Neural cell (in vitro differentiated cells): ENCODE data around the gene FIGNL2. TPM values are rescaled to one million over a fixed set of nuclear protein-coding genes. Genes with fewer than 3 reads are reported as not detected.

Experiments
- H2AFZ ChIP-seq: fragments of 200-600, 300-800 bp; sonication (generic), shearing (Covaris generic); 2 replicates; pipeline ENCODE4 v1.6.0; 2014; ENCODE audit warnings: low read depth, mild to moderate bottlenecking, antibody characterized with exemption, low read length, moderate library complexity
- H3F3A ChIP-seq: fragments of 200-600 bp; shearing (Covaris generic); 2 replicates; pipeline ENCODE4 v1.6.1; 2016; ENCODE audit warnings: mild to moderate bottlenecking, moderate library complexity, mixed read lengths, antibody characterized with exemption, low read length; ENCODE audit not compliant: insufficient read depth, poor library complexity, severe bottlenecking
- H3K27ac ChIP-seq: fragments of 200-600, 300-800 bp; sonication (generic), shearing (Covaris generic); 2 replicates; pipeline ENCODE4 v1.5.1; 2014; ENCODE audit warnings: mild to moderate bottlenecking, low read length, moderate library complexity
- H3K27me3 ChIP-seq: fragments of 300-800, 200-600 bp; sonication (generic), shearing (Covaris generic); 2 replicates; pipeline ENCODE4 v1.6.0; 2014; ENCODE audit warnings: mild to moderate bottlenecking, low read depth, low read length, moderate library complexity; ENCODE audit not compliant: insufficient read depth
- H3K36me3 ChIP-seq: fragments of 300-800, 200-600 bp; sonication (generic), shearing (Covaris generic); 2 replicates; pipeline ENCODE4 v1.5.1; 2014; ENCODE audit warnings: mild to moderate bottlenecking, antibody characterized with exemption, low read length, moderate library complexity; ENCODE audit not compliant: insufficient read depth
- H3K4me2 ChIP-seq: fragments of 300-800, 200-600 bp; sonication (generic), shearing (Covaris generic); 2 replicates; pipeline ENCODE4 v1.6.0; 2014; ENCODE audit warnings: mild to moderate bottlenecking, low read length
- H3K4me3 ChIP-seq: fragments of 300-800, 200-600 bp; sonication (generic), shearing (Covaris generic); 2 replicates; pipeline ENCODE4 v1.5.1; 2014; ENCODE audit warnings: mild to moderate bottlenecking, low read length, moderate library complexity
- H3K79me2 ChIP-seq: fragments of 200-600 bp; shearing (Covaris generic); replicated peaks from 2 replicates; pipeline ENCODE4 v1.6.0; 2014; ENCODE audit warnings: mild to moderate bottlenecking, low read length, moderate library complexity; ENCODE audit not compliant: insufficient read depth
- H3K9ac ChIP-seq: fragments of 300-800, 200-600 bp; sonication (generic), shearing (Covaris generic); 2 replicates; pipeline ENCODE4 v1.6.1; 2016; ENCODE audit warnings: mild to moderate bottlenecking, low read length, mixed read lengths
- H3K9me2 ChIP-seq: fragments of 200-600 bp; shearing (Covaris generic); 2 replicates; pipeline ENCODE4 v1.6.1; 2016; ENCODE audit warnings: mild to moderate bottlenecking, low read length, mixed read lengths; ENCODE audit not compliant: insufficient read depth
- H3K9me3 ChIP-seq: fragments of 200-600, 300-800 bp; sonication (generic), shearing (Covaris generic); 2 replicates; pipeline ENCODE4 v1.6.1; 2016; ENCODE audit warnings: mild to moderate bottlenecking, mixed run types, low read length, moderate library complexity, mixed read lengths
- H4K20me1 ChIP-seq: fragments of 200-600 bp; shearing (Covaris generic); 2 replicates; pipeline ENCODE4 v1.6.1; 2016; ENCODE audit warnings: mild to moderate bottlenecking, mixed run types; ENCODE audit not compliant: insufficient read depth
- CTCF ChIP-seq: fragments of 450-650 bp; IDR thresholded peaks from 2 replicates; pipeline ENCODE4 v1.5.1; 2014; ENCODE audit warnings: antibody characterized with exemption, mild to moderate bottlenecking, moderate library complexity; ENCODE audit not compliant: poor library complexity, severe bottlenecking
- EP300 ChIP-seq: fragments of 450-650 bp; conservative IDR thresholded peaks from 2 replicates; pipeline ENCODE4 v1.6.1; 2014; ENCODE audit warnings: antibody characterized with exemption, mild to moderate bottlenecking, moderate library complexity; ENCODE audit not compliant: poor library complexity, severe bottlenecking
- EZH2 ChIP-seq: fragments of 200-600, 300-800 bp; shearing (Covaris generic), sonication (generic); IDR thresholded peaks from 2 replicates; pipeline ENCODE4 v1.6.1; 2014; ENCODE audit warnings: antibody characterized with exemption, low read length, borderline replicate concordance, mild to moderate bottlenecking; ENCODE audit not compliant: insufficient read depth, poor library complexity, severe bottlenecking
- MXI1 ChIP-seq: fragments of 450-650 bp; conservative IDR thresholded peaks from 2 replicates; pipeline ENCODE4 v1.6.1; 2014; ENCODE audit warnings: antibody characterized with exemption, mild to moderate bottlenecking; ENCODE audit not compliant: poor library complexity, severe bottlenecking
- POLR2AphosphoS5 ChIP-seq: IDR thresholded peaks from 2 replicates; pipeline ENCODE4 v1.6.1; 2012
- RAD21 ChIP-seq: fragments of 450-650 bp; conservative IDR thresholded peaks from 2 replicates; pipeline ENCODE4 v1.6.1; 2014; ENCODE audit warnings: antibody characterized with exemption, mild to moderate bottlenecking, moderate library complexity
- SMC3 ChIP-seq: fragments of 450-650 bp; conservative IDR thresholded peaks from 2 replicates; pipeline ENCODE4 v1.6.1; 2014; ENCODE audit warnings: antibody characterized with exemption, mild to moderate bottlenecking, moderate library complexity; ENCODE audit not compliant: poor library complexity
- TAF1 ChIP-seq: IDR thresholded peaks from 2 replicates; pipeline ENCODE4 v1.6.1; 2012; ENCODE audit warnings: low read depth
- polyA plus RNA-seq: library from polyadenylated mRNA; depleted of rRNA; stranded (reverse); fragments of >200 nt; gene quantifications from 2 replicates; pipeline ENCODE4 v1.2.3, GENCODE V29; 2014
- TF ChIP-seq, protein P1 (sequence below): IDR thresholded peaks from 2 replicates; pipeline ENCODE4 v1.6.1; 2012; ENCODE audit warnings: borderline replicate concordance

FIGNL2 gene
- polyA plus RNA-seq, 1 donor from 2014 or later, result 0.21 TPM

DNA sequence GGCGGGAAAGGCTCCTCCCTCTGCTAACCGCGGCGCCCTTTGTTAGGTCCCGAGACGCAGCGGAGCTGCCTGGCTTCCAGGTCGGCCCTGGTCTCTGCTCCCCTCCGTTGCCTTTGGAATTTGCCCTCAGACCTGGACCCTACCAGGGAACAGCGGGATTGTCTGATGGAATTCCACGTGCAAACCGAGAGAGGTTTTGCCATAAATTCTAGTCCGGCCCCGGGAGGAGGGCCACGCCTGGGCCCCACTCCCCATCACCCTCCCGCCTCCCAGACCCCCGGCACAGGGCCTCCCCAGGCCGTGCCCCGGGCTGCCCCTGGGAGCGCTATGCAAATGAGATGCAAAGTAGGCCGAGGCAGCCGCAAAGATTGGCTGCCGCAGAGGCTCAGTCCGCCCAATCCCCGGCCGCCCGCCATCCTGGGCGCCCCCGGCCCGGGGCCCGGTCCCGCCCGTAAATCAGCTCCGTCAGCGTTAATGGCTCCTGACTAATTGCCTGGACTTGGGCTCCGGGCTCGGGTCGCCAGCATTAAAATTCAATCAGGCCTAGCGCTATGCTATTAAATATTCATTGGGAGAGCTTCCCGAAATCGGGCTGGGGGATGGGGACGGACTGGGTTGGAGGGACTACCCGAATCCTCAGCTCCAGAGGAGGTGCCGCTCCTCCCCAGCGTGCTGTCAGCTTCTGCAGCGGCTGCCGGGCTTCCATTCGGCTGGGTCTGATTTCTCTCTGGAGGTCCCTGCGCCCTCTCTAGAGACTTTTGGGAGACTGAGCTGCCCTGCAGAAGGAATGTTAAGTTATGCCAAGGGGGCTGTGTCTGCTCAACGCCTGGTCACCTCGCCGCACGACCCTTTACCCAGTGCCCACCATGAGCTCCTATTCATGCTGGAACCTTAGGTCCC, 15.7 kb upstream of the FIGNL2 start:
- Histone ChIP-seq H3K9me3 (no peaks in the 10 kb centered on the region), H3K4me3 (peak overlapping the region; percentile 69), H3K79me2 (no peaks in the 10 kb centered on the region), H3K4me2 (peak overlapping the region; percentile 73), H4K20me1 (no peaks in the 10 kb centered on the region), H3K9me2 (no peaks in the 10 kb centered on the region), H3K27ac (peak overlapping the region; percentile 34), H3K9ac (peak overlapping the region; percentile 69), H2AFZ (peak overlapping the region; percentile 56), H3F3A (no peaks in the 10 kb centered on the region), H3K27me3 (peaks cover 13% of the 10 kb centered on the region), H3K36me3 (no peaks in the 10 kb centered on the region)
- TF ChIP-seq CTCF (no peak), SMC3 (no peak), MXI1 (no peak), POLR2AphosphoS5 (peak; percentile 62), EZH2 (no peak), RAD21 (no peak), TAF1 (no peak), EP300 (no peak)
- TF ChIP-seq, protein P1, sequence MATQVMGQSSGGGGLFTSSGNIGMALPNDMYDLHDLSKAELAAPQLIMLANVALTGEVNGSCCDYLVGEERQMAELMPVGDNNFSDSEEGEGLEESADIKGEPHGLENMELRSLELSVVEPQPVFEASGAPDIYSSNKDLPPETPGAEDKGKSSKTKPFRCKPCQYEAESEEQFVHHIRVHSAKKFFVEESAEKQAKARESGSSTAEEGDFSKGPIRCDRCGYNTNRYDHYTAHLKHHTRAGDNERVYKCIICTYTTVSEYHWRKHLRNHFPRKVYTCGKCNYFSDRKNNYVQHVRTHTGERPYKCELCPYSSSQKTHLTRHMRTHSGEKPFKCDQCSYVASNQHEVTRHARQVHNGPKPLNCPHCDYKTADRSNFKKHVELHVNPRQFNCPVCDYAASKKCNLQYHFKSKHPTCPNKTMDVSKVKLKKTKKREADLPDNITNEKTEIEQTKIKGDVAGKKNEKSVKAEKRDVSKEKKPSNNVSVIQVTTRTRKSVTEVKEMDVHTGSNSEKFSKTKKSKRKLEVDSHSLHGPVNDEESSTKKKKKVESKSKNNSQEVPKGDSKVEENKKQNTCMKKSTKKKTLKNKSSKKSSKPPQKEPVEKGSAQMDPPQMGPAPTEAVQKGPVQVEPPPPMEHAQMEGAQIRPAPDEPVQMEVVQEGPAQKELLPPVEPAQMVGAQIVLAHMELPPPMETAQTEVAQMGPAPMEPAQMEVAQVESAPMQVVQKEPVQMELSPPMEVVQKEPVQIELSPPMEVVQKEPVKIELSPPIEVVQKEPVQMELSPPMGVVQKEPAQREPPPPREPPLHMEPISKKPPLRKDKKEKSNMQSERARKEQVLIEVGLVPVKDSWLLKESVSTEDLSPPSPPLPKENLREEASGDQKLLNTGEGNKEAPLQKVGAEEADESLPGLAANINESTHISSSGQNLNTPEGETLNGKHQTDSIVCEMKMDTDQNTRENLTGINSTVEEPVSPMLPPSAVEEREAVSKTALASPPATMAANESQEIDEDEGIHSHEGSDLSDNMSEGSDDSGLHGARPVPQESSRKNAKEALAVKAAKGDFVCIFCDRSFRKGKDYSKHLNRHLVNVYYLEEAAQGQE, result peak; percentile 36

DNA sequence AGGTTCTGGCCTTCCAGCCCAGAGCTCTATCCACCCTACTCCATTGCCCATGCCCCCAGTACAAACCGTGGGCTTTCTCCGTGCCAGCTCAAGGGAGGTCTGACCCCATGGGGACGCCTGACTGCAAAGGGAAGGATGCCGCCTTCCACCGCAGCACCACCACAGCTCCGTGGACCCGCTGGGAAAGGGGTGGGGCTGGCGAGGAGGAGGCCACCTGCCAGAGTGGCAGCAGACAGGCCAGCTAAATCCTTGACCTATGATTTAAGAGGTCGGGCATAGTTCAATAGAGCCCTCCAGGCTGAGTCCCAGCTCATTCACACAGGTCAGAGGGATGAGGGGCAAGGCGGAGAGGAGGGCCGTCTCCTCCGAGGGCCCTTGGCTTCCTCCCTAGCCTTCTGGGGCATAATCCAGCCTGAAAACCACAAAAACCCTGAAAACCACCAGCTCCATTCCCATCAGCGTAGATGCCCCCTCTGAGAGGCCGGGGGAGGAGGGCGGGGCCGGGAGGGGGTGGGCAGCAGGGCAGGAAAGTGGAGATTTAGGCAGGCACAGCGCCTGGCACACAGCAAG, 14.9 kb upstream of the FIGNL2 start:
- no peaks in the 10 kb centered on the region for H3F3A ChIP-seq
- H2AFZ ChIP-seq, result peak overlapping the region; percentile 56
- TF ChIP-seq SMC3, result no peak
- peaks cover 6% of the 10 kb centered on the region for H3K27me3 ChIP-seq
- no peak overlapping the region for H3K27ac ChIP-seq
- no peaks in the 10 kb centered on the region for H3K79me2 ChIP-seq
- H3K36me3 ChIP-seq, result no peaks in the 10 kb centered on the region
- no peaks in the 10 kb centered on the region for H3K9me3 ChIP-seq
- H3K4me2 ChIP-seq, result no peak overlapping the region
- peak overlapping the region; percentile 69 for H3K9ac ChIP-seq
- H4K20me1 ChIP-seq, result no peaks in the 10 kb centered on the region
- no peaks in the 10 kb centered on the region for H3K9me2 ChIP-seq
- H3K4me3 ChIP-seq, result peak overlapping the region; percentile 69
